Caco-2 (cell line): ENCODE results near the gene ALOX12B. TPM values are rescaled to one million over a fixed set of nuclear protein-coding genes. Genes with fewer than 3 reads are reported as not detected.
A peak's percentile ranks its signal among the peaks of the same experiment; 100 is the strongest.

Experiments
- BruUV-seq: library from RNA; stranded (reverse); fragments of 400-500 nt; replicated peaks from 2 replicates; lab custom pipeline; 2021; lab: Mats Ljungman, UMichigan
- CTCF ChIA-PET: fragments of 300-600 bp; sonication (Branson Sonifier 250); formaldehyde crosslinking; loops from one replicate; lab custom pipeline; 2022; ENCODE audit warnings: antibody characterized with exemption; lab: Charles Lee
- POLR2A ChIA-PET: fragments of 300-600 bp; sonication (Branson Sonifier 250); formaldehyde crosslinking; loops from one replicate; lab custom pipeline; 2022; ENCODE audit warnings: antibody characterized with exemption; lab: Charles Lee
- DNase-seq, 2 experiments: peaks; one replicate each; pipeline versions ENCODE4 v3.0.0 to v3.0.0-alpha.2; 2020 to 2022
- H3K27me3 ChIP-seq: replicated peaks from 2 replicates; pipeline ENCODE4 v1.6.0; 2011; ENCODE audit warnings: low read length; ENCODE audit not compliant: control insufficient read depth, insufficient read depth
- H3K36me3 ChIP-seq: 2 replicates; pipeline ENCODE4 v1.5.1; 2011; ENCODE audit warnings: low read length; ENCODE audit not compliant: control insufficient read depth, insufficient read depth
- H3K4me1 ChIP-seq: fragments of 250-450 bp; sonication (Bioruptor Pico); 2 replicates; pipeline ENCODE4 v1.5.1; 2020; ENCODE audit warnings: mild to moderate bottlenecking
- H3K4me3 ChIP-seq: 2 replicates; pipeline ENCODE4 v1.5.1; 2011; ENCODE audit warnings: low read depth, mild to moderate bottlenecking, control low read depth, low read length
- H3K9me3 ChIP-seq: fragments of 250-450 bp; sonication (Bioruptor Pico); 2 replicates; pipeline ENCODE4 v1.5.1; 2020; ENCODE audit warnings: mild to moderate bottlenecking, moderate library complexity
- H3K27ac Mint-ChIP-seq: one replicate; pipeline ENCODE4 v1.8.0; 2022; ENCODE audit warnings: mixed read lengths; ENCODE audit not compliant: unreplicated experiment
- H3K27me3 Mint-ChIP-seq: one replicate; pipeline ENCODE4 v1.8.0; 2022; ENCODE audit warnings: mixed read lengths; ENCODE audit not compliant: insufficient read depth, unreplicated experiment
- H3K36me3 Mint-ChIP-seq: one replicate; pipeline ENCODE4 v1.8.0; 2022; ENCODE audit warnings: mild to moderate bottlenecking, mixed read lengths; ENCODE audit not compliant: insufficient read depth, unreplicated experiment
- H3K4me1 Mint-ChIP-seq: one replicate; pipeline ENCODE4 v1.8.0; 2022; ENCODE audit warnings: low read depth, mixed read lengths; ENCODE audit not compliant: unreplicated experiment
- H3K4me3 Mint-ChIP-seq: one replicate; pipeline ENCODE4 v1.8.0; 2022; ENCODE audit warnings: mild to moderate bottlenecking, moderate library complexity, mixed read lengths; ENCODE audit not compliant: unreplicated experiment
- H3K9me3 Mint-ChIP-seq: one replicate; pipeline ENCODE4 v1.8.0; 2022; ENCODE audit warnings: mixed read lengths; ENCODE audit not compliant: unreplicated experiment
- intact Hi-C: fragments of 100-400 bp; cut with micrococcal nuclease; formaldehyde crosslinking; loops from one replicate; pipeline ENCODE4 v1.10.0; 2022; ENCODE audit not compliant: unreplicated experiment
- total RNA-seq: library from RNA; stranded (reverse); gene quantifications from 2 replicates; pipeline ENCODE4 v1.2.3, GENCODE V29; 2022
- TF ChIP-seq, protein P1 (sequence below), 2 experiments: fragments of 200-600 bp in 1 of 2; IDR thresholded peaks; 1 replicate in 1 of 2; 2 replicates in 1 of 2; pipeline versions ENCODE4 v1.5.1 to v1.8.0; 2011 to 2022; ENCODE audit warnings: antibody characterized with exemption in 1 of 2, control low read depth in 1 of 2, inconsistent platforms in 1 of 2, low read depth in 1 of 2, low read length in 1 of 2, mild to moderate bottlenecking in 1 of 2, moderate library complexity in 1 of 2; ENCODE audit not compliant: insufficient read depth in 1 of 2, severe bottlenecking in 1 of 2, unreplicated experiment in 1 of 2

Gene ALOX12B
- total RNA-seq, 1 experiment from 2014 or later, result 0.34 TPM

- Histone ChIP-seq H3K4me3 (peak overlapping the region; percentile 37), H3K9me3 (no peaks in the 10 kb centered on the region), H3K36me3 (no peaks in the 10 kb centered on the region), H3K27me3 (no peaks in the 10 kb centered on the region; the same call in 1 of the 2 replicates), H3K4me1 (no peaks in the 10 kb centered on the region; the same call in 1 of the 2 replicates)
- POLR2A ChIA-PET, result no interaction called here
- H3K27me3 Mint-ChIP-seq, result peaks cover 2% of the 10 kb centered on the region
- CTCF ChIA-PET, result interaction anchor here (1.0 to 1.8 kb wide), 2 partner anchors 35 to 47 kb away, joined by 3 to 8 read pairs; no protein-coding TSS in a partner anchor
- H3K4me3 Mint-ChIP-seq, result peak overlapping the region; percentile 87
- BruUV-seq, result no TSS peak
- DNase-seq, result no peak
- peaks cover 33% of the 10 kb centered on the region for H3K4me1 Mint-ChIP-seq
- H3K27ac Mint-ChIP-seq, result peak overlapping the region; percentile 92
- no peaks in the 10 kb centered on the region for H3K9me3 Mint-ChIP-seq
- intact Hi-C loops, result no loop called here
- TF ChIP-seq, protein P1, sequence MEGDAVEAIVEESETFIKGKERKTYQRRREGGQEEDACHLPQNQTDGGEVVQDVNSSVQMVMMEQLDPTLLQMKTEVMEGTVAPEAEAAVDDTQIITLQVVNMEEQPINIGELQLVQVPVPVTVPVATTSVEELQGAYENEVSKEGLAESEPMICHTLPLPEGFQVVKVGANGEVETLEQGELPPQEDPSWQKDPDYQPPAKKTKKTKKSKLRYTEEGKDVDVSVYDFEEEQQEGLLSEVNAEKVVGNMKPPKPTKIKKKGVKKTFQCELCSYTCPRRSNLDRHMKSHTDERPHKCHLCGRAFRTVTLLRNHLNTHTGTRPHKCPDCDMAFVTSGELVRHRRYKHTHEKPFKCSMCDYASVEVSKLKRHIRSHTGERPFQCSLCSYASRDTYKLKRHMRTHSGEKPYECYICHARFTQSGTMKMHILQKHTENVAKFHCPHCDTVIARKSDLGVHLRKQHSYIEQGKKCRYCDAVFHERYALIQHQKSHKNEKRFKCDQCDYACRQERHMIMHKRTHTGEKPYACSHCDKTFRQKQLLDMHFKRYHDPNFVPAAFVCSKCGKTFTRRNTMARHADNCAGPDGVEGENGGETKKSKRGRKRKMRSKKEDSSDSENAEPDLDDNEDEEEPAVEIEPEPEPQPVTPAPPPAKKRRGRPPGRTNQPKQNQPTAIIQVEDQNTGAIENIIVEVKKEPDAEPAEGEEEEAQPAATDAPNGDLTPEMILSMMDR (IDR thresholded peaks at IDR 0.05; ENCODE audit: insufficient read depth in 1 of 2, low read depth in 1 of 2, low read length in 1 of 2, severe bottlenecking in 1 of 2, unreplicated experiment in 1 of 2), result no peak
- peaks cover 58% of the 10 kb centered on the region for H3K36me3 Mint-ChIP-seq
These were observed 33.8 kb upstream of the ALOX12B start for GRCh38 chr17:8121407-8121680.

DNA sequence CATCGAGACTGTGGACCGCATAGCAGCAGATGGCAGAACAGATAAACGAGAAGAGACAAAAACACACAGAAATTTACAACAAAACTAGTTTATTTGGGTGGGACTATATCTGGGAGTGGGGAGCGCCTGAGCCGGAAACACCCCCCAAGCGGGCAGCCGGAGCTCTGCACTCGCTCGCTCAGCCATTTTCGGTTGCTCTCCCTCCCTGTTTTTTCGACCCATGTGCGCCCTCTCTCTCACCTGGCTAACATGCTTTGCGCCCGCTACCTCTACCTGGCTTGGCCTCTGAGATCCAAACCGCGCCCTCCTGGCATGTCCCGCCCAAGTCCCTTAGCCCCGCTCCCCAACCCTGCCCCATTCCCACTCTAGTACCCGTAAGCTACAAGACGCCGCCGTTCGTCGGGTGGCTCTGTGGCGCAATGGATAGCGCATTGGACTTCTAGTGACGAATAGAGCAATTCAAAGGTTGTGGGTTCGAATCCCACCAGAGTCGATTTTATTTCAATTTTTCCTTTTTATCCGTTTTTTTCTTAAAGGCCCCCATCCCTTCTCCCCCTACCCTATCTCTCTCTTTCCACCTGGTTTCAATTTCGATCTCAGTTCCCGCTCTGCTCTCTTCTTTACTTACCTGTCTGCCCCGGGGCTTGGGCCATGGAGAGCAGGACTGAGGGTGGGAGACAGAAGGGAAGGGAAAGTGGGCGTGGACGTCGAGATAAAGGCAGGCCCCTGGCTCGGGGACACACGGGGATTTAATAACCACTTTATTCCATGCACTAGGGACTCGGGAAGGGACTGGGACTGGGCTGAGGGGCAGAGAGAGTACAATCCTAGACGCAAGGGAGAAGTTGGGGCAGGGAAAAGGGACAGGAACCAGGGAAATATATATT, 33.2 kb upstream of the ALOX12B start:
- H3K27ac Mint-ChIP-seq, result peak overlapping the region; percentile 92
- H3K9me3 Mint-ChIP-seq, result no peaks in the 10 kb centered on the region
- POLR2A ChIA-PET, result no interaction called here
- peak; percentile 73 to 82 for DNase-seq
- peaks cover 52% of the 10 kb centered on the region for H3K36me3 Mint-ChIP-seq
- Histone ChIP-seq H3K9me3 (no peaks in the 10 kb centered on the region), H3K4me3 (peak overlapping the region; percentile 37), H3K4me1 (no peaks in the 10 kb centered on the region; the same call in 1 of the 2 replicates), H3K36me3 (no peaks in the 10 kb centered on the region), H3K27me3 (no peaks in the 10 kb centered on the region; the same call in 1 of the 2 replicates)
- CTCF ChIA-PET, result interaction anchor here (1.8 kb wide), 2 partner anchors 46 to 51 kb away, joined by 5 to 8 read pairs; no protein-coding TSS in a partner anchor
- H3K4me3 Mint-ChIP-seq, result peak overlapping the region; percentile 87
- peaks cover 2% of the 10 kb centered on the region for H3K27me3 Mint-ChIP-seq
- peaks cover 27% of the 10 kb centered on the region for H3K4me1 Mint-ChIP-seq
- intact Hi-C loops, result no loop called here
- BruUV-seq, result no TSS peak
- TF ChIP-seq, protein P1 (IDR thresholded peaks at IDR 0.05; ENCODE audit: insufficient read depth in 1 of 2, low read depth in 1 of 2, low read length in 1 of 2, severe bottlenecking in 1 of 2, unreplicated experiment in 1 of 2), result no peak
